ENCODE data around the gene LRP1. TPM values are rescaled to one million over a fixed set of nuclear protein-coding genes. Genes with fewer than 3 reads are reported as not detected.

LRP1 gene
- total RNA-seq, 1 donor from 2014 or later: 95.7 TPM

DNA sequence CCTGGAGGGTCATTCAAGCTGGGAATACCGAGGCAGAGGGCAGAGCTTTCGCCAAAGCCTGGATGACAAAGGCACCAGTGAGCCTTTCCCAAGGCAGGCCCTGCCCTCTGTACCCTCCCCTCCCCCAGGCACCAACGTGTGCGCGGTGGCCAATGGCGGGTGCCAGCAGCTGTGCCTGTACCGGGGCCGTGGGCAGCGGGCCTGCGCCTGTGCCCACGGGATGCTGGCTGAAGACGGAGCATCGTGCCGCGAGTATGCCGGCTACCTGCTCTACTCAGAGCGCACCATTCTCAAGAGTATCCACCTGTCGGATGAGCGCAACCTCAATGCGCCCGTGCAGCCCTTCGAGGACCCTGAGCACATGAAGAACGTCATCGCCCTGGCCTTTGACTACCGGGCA, 57.1 kb downstream of the LRP1 start:
- no peak overlapping the region for H3K27ac Mint-ChIP-seq
- H3K4me3 Mint-ChIP-seq (ENCODE audit: low read depth): no peak overlapping the region
- TF ChIP-seq, protein P1, sequence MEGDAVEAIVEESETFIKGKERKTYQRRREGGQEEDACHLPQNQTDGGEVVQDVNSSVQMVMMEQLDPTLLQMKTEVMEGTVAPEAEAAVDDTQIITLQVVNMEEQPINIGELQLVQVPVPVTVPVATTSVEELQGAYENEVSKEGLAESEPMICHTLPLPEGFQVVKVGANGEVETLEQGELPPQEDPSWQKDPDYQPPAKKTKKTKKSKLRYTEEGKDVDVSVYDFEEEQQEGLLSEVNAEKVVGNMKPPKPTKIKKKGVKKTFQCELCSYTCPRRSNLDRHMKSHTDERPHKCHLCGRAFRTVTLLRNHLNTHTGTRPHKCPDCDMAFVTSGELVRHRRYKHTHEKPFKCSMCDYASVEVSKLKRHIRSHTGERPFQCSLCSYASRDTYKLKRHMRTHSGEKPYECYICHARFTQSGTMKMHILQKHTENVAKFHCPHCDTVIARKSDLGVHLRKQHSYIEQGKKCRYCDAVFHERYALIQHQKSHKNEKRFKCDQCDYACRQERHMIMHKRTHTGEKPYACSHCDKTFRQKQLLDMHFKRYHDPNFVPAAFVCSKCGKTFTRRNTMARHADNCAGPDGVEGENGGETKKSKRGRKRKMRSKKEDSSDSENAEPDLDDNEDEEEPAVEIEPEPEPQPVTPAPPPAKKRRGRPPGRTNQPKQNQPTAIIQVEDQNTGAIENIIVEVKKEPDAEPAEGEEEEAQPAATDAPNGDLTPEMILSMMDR (IDR thresholded peaks at IDR 0.05; ENCODE audit: unreplicated experiment): no peak
- H3K36me3 Mint-ChIP-seq (ENCODE audit: insufficient read depth): peaks cover 13% of the 10 kb centered on the region
- H3K9me3 Mint-ChIP-seq (ENCODE audit: low read depth): no peaks in the 10 kb centered on the region
- H3K27me3 Mint-ChIP-seq: no peaks in the 10 kb centered on the region
- H3K4me1 Mint-ChIP-seq (ENCODE audit: low read depth): no peaks in the 10 kb centered on the region
- DNase-seq (ENCODE audit: low spot score, unreplicated experiment): no peak

DNA sequence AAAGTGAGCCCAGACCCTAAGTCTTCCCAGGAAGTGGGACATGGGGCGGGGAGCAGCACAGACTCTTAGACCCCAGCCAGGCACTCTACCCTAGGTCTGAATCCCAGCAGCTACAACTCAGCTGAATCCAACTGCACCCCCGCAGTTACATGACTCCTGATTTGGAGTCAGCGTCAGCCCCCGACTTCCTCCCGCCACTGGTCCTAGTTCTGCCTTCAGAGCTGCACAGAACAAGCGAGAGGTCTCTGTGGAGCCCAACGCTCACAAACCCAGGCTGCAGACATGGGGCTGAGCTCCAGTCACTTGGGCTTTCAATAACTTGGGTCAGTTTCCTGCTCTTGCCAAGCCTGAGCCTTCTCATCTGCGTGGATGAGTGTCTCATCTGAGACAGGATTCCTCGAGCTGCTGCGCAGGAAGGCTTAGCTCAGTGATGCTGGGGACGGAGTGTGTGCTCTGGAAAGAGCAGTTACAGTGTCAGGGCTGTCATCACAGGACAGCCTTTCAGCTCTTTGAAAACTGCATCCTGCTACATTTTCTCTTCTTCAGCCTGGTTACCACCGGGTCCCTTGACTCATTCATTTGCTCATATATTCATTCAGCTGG, 57.7 kb downstream of the LRP1 start:
- no peak for DNase-seq (ENCODE audit: low spot score, unreplicated experiment)
- no peak overlapping the region for H3K27ac Mint-ChIP-seq
- H3K4me1 Mint-ChIP-seq (ENCODE audit: low read depth): no peaks in the 10 kb centered on the region
- no peaks in the 10 kb centered on the region for H3K27me3 Mint-ChIP-seq
- H3K4me3 Mint-ChIP-seq (ENCODE audit: low read depth): no peak overlapping the region
- TF ChIP-seq, protein P1 (IDR thresholded peaks at IDR 0.05; ENCODE audit: unreplicated experiment): no peak
- H3K9me3 Mint-ChIP-seq (ENCODE audit: low read depth): no peaks in the 10 kb centered on the region
- H3K36me3 Mint-ChIP-seq (ENCODE audit: insufficient read depth): peaks cover 13% of the 10 kb centered on the region

DNA sequence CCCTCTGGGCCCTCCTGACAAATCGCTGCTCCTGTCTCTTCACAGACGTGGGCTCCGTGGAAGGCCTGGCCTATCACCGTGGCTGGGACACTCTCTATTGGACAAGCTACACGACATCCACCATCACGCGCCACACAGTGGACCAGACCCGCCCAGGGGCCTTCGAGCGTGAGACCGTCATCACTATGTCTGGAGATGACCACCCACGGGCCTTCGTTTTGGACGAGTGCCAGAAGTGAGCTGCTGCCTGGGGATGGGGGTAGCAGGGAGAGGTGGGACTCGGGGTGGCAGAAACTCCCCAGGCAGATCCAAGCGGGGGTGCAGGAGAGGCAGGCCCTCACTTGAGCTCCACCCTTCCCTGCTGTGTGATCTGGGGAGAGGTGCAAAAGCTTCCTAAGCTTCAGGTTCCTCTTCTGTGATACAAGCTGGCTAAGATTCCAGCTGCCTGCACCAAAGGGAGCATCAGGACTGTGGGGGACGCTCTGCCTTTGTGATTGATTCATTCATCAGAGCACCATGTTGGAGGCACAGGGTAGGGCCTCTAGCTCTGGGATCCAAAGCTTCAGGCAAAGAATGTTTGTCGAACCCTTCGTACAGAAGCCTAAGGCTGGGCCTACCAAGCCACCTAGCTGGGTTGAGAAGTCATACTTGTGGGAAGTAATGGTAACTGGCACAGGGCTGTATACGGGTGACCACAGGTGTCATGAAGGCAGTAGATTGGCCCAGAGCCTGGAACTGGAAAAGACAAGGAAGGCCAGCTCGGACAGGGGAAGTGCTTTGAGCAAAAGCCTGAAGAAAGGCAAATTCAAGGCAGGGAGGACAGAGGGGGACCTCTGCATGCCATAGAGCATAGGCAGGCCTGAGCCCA, 59.2 kb downstream of the LRP1 start:
- TF ChIP-seq, protein P1 (IDR thresholded peaks at IDR 0.05; ENCODE audit: unreplicated experiment): no peak
- H3K36me3 Mint-ChIP-seq (ENCODE audit: insufficient read depth): peaks cover 21% of the 10 kb centered on the region
- H3K4me1 Mint-ChIP-seq (ENCODE audit: low read depth): no peaks in the 10 kb centered on the region
- H3K27me3 Mint-ChIP-seq: no peaks in the 10 kb centered on the region
- H3K9me3 Mint-ChIP-seq (ENCODE audit: low read depth): no peaks in the 10 kb centered on the region
- H3K27ac Mint-ChIP-seq: no peak overlapping the region
- H3K4me3 Mint-ChIP-seq (ENCODE audit: low read depth): no peak overlapping the region
- DNase-seq (ENCODE audit: low spot score, unreplicated experiment): no peak

DNA sequence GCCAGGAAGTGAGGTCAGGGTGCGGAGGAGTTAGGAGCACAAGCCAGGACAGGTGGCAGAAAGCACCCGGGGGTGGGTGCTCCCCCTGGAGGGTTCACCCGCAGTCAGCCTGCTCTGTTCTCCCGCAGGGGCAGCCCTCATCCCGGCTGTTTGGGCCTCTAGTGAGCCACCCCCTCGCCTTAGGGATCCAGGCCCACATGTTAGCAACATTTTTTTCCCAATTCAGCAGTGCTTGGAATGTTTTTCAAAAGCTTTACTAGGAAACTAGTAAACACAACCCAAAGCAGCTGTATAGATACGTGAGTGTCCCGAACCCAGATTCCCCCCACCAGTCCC, 59.8 kb downstream of the LRP1 start:
- TF ChIP-seq, protein P1 (IDR thresholded peaks at IDR 0.05; ENCODE audit: unreplicated experiment): no peak
- H3K36me3 Mint-ChIP-seq (ENCODE audit: insufficient read depth): peaks cover 23% of the 10 kb centered on the region
- no peaks in the 10 kb centered on the region for H3K4me1 Mint-ChIP-seq (ENCODE audit: low read depth)
- no peak overlapping the region for H3K27ac Mint-ChIP-seq
- no peaks in the 10 kb centered on the region for H3K27me3 Mint-ChIP-seq
- no peak overlapping the region for H3K4me3 Mint-ChIP-seq (ENCODE audit: low read depth)
- no peaks in the 10 kb centered on the region for H3K9me3 Mint-ChIP-seq (ENCODE audit: low read depth)
- no peak for DNase-seq (ENCODE audit: low spot score, unreplicated experiment)

DNA sequence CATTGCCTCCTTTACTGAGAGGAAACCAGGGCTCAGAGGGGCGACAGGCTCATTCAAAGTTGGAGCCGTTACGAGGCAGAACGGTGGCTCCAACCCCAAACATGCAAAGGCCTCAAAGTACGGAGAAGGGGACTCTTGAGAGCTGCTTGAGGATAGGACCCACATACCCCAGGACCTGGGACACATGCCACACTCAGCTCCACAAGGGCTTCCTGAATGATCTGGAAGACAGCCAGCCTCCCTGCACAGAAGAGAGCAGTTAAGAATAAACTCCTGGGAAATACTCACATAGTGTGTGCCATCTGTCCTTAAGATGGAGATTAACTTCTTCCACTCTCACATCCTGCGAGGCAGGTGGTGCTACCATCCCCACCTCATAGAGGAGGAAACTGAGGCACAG, 61.8 kb downstream of the LRP1 start:
- Mint-ChIP-seq H3K4me3 (ENCODE audit: low read depth) (no peak overlapping the region), H3K27me3 (no peaks in the 10 kb centered on the region), H3K4me1 (ENCODE audit: low read depth) (no peaks in the 10 kb centered on the region), H3K27ac (no peak overlapping the region), H3K9me3 (ENCODE audit: low read depth) (no peaks in the 10 kb centered on the region), H3K36me3 (ENCODE audit: insufficient read depth) (peaks cover 22% of the 10 kb centered on the region)
- TF ChIP-seq, protein P1 (IDR thresholded peaks at IDR 0.05; ENCODE audit: unreplicated experiment): no peak
- DNase-seq (ENCODE audit: low spot score, unreplicated experiment): no peak
